Islet of Langerhans (tissue), 1 donor: ENCODE data around the gene ABAT.

ENCODE experiments used
- FAIRE-seq: peaks from one replicate; lab custom pipeline; 2011; peaks lifted over from hg19 to GRCh38; lab: Jason Lieb, UNC

ABAT gene

DNA sequence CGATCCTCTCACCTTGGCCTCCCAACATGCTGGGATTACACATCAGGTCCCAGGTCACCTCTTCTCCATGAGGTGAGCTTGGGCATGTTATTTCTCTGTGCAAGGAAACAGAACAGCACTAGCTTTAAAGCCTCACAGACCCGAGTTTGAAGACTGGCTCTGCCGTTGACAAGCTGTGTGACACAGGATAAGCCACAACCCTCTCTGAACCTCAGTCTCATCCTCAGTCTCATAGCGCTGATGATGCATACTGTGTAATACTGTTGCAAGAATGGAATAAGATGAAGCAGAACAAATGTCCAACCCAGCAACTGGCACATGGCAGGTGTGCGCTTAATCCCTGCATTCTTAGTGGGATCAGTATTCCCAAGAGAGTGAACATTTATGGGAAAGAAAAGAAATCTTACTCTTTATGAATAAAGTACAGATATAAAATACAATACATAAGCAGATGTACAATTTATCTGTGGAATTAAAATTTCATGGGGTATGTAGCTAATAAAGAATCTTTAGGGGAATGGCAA, 43.5 kb downstream of the ABAT start:
- FAIRE-seq, result no peak

DNA sequence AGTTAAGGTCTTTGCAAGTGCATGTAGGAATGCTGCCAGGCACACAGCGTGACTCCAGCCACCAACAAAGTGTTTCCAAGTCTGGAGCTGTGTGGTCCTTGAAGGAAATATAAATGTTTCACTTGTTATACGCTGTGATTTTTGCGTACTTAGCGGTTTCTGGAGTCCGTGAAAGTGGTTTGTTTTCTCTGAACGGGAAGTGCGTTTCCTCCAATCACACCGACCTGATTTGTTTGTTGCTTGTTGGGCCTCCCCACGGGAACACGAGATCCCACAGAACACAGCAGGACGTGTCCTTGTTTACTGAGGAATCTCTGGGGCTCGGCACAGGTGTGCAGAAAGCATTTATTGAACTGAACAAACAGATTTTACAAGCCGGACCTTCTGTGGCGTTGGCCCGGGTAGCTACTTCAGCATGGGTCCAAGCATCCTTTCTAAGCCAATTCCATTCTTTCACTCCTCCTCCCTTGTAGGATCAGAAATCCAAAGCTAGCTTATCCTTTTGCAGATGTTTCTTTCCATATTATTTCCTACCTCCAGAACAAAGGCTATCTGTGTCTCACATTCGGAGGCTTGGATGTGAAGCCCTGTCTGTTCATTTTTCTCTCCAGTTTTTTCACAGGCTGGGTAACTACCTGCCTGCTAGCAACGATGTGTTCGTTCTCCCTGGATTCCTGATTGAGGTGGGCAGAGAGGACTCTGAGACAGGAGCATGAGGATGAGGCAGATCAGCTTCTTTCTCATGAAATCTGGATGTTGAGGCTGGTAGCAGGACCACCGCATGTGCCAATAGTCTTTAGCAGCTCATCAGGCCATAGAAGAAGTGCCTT, 44.6 kb downstream of the ABAT start:
- no peak for FAIRE-seq

DNA sequence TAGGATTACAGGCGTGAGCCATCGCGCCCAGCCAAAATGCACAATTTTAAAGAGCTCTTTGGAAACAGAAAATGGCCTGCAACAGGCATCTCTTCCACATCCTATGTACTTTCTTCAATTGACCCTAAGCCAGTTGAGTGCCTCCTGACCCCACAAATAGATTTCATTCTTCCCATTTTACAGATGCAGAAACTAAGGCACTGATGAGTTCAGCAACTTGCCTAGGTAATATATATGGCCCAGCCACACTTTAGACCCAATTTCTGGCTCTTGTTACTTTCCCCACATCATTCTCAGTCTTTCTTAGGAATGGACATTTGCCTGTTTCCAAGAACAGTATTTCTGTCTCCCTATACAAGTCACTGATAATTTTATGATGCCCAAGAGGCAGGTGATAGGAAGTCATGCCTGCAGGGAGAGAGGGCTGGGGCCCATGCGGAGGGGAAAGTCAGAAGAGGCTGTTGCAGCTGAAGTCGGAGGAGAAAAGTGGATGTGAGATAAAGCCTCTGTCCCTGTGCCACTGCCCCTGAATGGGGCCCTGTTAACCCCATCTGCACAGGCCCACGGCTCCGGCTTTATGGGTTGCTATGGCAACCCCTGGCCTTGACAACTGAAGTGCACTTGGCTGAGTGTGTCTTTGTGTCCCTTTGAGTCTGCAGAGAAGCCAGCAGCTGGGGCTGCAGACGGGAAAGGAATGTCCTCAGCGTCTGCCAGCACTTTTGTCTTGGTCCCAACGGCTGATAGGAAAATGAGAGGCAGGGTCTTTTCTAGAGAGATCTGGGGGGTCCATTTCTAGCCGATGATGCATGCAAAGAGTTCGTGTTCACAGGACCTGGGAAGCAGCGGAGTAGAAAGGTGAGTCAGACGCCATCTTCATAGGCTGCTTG, 45.9 kb downstream of the ABAT start:
- FAIRE-seq, result no peak

DNA sequence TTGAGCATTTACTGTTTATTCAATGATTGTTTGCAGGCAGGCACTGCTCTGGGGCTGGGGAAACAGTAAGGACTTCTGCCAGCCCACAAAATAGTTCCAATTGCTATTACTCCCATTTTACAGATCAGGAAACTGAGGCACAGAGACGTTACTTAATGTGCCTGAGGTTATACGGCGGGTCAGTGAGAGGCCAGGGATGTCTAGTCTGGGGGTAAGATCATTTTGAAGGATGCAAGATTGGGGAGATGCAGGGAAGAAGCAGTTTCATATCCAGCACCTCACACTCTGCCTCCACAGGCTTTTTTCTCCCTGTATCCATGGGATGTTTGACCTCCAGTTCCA, 46.5 kb downstream of the ABAT start:
- no peak for FAIRE-seq

DNA sequence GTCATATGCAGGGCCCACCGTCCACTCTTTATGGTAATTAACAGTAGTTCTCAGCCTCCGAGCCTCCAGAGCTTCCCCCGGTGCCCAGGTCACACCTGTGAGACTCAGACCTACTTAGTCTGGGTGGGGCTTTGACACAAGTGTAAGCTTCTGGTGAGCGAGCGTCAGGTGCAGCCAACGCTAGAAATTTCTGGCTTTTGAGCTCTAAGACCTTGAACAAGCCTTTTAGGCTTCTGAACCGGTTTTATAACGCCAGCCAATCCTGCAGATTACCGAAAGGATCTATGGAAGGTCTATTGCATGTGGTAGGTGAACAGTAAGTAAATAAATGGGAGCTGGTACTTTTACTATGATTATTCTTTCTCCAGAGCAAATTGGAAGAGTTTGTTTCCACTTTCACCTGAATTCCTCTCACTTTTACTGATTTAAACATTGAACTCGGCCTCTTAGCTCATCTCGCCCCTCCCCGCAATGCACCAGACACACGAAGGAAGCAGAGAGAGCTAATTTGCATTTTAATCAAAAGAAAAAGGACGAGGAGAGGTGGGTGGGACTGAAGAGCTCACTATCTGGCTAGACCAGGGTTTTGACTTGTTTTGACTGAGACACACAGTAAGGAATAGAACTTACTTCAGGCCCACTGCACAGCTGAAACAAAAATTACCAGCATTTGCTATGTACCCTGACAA, 47.1 kb downstream of the ABAT start:
- FAIRE-seq, result no peak

DNA sequence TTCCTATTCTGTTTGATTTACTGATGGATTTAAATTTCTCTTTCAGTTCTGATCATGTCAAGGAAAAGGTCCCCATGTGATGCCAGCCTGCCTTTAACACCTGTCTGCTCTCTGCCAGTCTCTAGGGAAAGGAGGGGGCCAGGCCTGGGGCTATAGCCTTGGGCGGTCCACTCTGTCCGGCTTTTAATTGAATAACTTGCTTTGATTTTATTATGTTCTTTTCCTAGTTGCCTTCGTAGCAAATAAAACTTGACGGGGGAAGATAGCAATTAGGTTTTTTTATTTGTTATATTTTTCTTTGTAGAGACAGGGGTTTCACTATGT, 47.6 kb downstream of the ABAT start:
- FAIRE-seq, result no peak

DNA sequence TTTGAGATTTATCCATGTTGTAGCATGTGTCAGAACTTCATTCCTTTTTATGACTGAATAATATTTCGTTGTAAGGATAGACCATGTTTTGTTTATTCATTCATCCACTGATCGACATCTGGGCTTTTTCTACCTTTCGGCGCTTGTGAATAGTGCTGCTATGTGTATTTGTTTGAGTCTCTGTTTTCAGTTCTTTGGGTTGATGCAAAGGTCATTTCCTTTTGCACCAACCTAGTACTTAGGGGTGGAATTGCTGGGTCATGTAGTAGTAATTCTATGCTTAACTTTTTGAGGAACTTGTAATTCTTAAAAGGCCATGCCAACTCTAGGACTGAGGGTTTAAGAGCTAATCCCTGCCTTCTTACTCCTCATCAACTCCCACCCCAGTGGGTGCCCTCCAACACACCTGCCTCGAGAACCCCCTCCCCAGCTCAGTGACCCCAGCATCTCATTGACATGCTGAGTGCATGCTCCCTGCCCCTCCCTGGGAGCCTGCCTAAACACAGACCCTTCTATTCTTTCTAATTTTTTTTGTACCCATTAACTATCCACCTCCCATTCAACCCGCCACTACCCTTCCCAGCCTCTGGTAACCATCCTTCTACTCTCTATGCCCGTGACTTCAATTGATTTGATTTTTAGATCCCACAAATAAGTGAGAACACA, 51.2 kb downstream of the ABAT start:
- no peak for FAIRE-seq

DNA sequence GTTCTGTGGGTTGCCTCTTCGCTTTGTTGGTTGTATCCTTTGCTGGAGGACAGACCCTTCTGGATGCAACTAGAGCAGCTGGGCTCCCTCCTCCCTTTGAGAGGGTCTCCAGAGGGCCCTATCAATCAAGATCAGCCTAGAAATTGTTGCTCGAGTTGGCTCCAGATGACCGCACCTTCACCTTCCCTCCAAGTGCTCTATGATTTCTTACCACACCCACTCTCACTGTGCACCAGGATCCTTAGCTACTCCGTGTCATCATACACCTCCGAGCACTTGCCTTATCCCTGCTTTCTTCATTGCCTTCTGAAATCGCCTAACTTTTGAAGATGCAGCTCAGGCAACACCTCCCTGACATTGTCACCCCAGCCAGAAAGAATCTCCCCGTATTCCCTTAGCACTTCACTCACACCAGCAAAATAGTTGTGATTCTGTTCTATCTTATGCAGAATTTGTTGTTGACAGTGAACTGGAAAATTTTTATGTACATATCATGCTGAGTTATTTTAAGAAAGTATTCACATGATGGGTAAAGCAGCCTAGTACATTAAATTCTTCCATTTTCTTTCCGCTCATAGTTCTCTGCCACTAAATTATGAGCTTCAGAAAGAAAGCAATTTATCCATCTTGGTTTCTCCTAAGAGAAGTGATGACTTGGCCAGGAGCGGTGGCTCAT, 52.9 kb downstream of the ABAT start:
- FAIRE-seq, result no peak

DNA sequence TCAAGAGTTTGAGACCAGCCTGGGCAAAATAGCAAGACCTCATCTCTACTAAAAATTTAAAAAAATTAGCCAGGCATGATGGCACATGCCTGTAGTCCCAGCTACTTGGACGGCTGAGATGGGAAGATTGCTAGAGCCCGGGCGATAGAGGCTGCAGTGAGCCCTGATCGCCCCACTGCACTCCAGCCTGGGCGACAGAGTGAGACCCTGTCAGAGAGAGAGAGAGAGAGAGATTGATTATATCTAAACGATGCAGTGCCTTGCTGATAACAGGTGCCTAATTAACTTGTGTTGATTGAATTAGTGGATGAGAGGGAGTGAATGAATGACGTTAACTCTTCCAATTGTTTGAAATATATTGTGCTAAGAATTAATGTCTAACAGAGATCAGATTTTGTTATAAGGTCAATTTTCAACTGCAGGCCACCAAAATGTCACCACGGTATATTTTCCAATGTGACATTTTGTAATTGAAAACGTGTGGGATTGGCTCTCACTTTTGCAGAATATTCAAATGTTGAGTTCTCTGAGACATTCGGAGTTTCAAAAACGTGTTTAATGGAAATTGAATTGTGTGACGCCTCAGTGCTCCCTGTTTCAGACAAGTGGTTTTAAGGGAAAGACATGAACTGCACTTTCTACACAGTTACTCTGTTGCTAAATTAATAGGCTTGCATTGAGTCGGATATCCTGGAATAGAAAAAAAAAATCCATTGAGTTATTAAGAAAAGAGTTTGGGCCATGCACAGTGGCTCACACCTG, 53.6 kb downstream of the ABAT start:
- no peak for FAIRE-seq

DNA sequence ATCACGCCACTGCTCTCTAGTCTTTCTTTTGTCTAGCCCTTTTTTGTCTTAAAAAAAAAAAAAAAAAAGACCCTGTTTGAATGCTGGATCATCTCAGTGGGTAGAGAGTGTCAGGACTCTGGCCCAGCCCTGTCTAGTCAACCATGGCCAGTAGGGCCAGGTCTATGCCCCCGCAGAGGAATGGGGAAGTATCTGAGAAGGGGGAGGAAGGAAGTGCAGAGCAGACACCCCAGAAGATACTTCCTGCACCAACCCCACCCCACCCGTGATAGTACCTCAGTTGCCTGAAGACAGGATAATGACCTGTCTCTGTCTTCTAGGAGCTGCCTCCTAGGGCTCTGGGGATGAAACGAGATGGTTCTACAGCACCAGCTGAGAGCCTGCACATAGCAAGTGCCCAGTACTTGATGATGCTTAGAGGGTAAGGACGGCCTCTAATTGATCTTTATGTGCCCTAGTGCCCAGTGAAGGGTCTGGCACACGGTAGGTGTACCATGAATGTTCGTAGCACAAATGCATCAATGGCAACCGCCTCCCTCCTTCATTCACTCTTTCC, 55.4 kb downstream of the ABAT start:
- no peak for FAIRE-seq

DNA sequence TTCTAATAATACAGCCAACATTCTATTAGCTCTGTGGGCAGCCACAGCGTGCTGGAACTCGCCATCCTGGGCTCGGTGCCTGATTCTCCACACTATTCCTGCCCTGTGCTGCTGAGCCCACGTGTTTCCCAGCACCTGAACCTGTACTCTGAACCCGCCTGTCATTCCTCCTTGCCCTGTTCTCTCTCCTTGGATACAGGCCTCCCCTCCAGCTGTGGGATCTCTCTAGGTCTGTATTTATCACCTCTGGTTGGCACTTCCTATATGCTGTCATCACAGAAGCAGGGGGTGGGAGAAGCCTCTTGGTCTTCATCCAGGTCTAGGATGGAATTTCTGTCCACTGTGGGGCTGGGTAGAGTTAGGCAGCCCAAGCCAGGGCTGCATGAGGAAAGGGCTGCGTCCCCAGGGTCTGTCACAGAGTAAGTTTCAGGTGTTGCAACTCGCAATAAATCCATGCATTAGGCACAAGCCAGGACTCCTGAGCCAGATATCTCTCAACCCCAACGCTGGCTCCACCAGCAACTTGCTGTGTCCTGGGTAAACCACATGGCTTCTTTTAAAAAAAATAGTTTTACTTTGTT, 56.0 kb downstream of the ABAT start:
- no peak for FAIRE-seq

DNA sequence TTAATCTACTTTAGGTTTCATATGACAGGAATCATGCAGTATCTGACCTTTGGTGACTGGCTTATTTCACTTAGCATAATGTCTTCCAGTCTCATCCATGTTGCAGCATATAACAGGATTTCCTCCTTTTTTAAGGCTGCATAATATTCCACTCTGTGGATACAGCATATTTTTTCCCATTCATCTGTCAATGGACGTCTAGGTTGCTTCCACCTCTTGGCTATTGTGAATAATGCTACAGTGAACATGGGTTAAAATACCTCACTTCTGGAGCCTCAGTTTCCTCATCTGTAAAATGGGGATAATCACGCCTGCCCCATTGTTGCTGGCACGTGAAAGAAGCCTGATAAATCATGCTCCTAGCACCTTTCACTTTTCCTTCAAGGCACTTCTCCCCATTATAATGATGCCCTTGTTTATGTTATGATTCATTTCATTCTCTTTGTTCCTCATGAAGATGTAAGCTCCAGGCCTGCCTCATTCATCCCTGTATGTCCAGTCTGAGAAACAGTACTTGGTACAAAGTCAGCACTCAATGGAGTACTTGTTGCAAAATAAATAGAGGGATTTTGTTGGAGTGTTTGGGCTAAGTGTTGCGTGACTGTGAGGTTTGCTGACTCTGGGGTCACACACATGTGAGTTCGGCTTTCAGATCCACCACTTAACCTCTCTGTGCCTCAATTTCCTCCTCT, 59.6 kb downstream of the ABAT start:
- no peak for FAIRE-seq

DNA sequence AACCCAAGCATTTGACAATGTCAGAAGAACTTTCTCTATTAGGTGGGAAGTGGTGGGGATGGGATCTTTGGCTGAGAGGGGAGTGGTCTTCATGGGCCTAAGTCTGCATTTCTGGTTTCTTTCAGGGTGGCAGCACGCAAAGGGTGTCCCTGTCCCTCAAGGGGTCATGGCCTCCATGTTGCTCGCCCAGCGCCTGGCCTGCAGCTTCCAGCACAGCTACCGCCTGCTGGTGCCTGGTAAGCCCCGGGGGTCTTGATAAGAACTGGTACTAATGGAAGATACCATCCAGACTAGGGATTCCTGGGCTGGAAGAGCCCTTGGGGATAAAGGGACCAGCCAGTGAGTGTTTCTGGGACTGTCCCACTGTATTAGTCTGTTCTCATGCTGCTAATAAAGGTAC, 61.2 kb downstream of the ABAT start:
- FAIRE-seq, result no peak

DNA sequence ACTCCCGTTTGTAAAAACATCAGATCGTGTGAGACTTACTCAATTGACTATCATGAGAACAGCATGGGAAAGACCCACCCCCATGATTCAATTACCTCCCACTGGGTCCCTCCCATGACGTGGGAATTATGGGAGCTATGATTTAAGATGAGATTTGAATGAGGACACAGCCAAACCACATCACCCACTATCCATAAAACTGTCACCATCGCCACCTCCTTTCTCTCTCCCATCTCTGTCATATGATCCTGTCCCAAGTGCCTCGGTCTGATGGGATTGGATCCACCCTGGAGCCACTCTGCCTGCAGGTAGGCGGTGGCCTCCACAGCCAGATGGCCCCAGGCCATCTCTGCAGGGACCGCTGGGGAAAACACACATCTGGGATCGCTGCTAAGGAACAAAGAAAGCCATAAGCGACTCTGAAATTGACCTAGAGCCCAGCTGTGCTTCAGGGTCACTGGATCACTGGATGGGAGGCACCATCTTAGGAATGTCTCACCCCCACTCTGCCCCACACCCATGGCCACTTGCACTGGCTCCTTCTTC, 61.8 kb downstream of the ABAT start:
- FAIRE-seq, result no peak

DNA sequence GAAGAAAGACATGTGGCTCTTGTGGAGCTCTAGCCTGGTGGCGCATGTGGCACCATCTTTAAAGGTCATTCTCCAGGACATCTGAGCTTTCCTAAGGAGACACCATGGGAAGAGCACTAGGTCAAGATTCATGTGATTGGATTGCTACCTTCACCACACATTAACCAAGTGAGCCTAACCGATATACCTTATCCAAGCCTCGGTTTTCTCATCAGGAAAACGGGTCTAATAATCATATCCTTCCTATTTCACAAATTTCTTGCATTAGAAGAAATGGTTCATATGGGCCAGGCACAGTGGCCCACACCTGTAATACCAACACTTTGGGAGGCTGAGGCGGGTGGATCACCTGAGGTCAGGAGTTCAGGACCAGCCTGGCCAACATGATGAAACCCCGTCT, 64.7 kb downstream of the ABAT start:
- FAIRE-seq, result no peak

DNA sequence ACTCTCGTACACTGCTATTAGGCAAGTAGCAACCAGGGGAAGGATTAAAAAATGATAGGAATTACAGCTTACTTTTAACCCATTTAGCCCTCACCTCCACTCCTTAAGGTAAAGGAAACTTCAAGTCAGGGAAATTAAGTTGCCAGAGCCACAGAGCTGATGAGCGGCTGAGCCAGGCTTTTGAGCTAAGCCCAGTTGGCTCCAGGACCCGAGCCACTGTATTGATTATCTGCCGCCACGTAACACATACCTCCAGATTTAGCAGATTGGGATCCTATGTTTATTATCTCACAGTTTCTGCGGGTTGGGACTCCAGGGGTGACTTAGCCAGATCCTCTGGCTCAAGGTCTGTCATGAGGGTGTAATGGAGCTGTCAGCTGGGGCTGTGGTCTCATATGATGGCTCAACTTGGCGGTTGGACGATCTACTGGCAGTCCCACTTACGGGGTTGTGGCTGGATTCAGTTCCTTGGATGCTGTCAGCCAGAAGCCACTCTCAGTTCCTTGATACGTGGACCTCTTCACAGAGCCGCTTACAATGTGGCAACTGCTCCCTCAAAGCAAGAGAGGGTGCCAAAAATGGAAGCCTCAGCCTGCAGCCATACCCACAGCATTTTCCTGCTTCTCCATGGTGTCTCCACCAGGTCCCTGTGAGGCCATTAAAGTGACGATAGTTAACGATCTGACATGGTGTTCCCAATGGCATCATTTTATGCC, 65.7 kb downstream of the ABAT start:
- no peak for FAIRE-seq

DNA sequence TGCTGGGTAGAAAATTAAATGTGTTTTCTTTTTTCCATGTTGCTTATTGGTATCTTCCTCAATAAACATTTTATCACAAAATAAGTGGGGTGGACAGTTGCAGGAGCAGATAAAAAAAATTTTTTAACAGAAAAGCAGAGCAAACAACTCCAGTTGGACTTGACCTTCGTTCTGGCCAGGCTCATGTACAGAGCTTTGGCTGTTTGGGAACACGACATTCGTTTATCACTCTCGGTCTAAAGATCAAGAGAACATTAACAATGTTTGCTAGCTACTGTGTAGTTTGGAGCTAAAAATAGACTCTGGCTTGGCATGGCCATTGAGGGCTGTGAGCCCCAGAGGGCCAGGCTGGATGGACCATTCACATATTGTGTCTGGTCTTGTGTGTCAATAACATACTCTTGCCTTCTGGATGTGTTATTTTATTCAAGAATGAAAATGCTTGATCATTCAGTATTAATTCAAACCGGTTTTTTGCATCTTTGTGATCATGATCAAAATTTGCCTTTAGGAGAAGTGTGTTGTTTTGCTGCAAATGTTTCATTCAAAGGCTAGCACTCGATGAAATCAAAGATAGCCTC, 66.4 kb downstream of the ABAT start:
- FAIRE-seq, result peak; percentile 98

DNA sequence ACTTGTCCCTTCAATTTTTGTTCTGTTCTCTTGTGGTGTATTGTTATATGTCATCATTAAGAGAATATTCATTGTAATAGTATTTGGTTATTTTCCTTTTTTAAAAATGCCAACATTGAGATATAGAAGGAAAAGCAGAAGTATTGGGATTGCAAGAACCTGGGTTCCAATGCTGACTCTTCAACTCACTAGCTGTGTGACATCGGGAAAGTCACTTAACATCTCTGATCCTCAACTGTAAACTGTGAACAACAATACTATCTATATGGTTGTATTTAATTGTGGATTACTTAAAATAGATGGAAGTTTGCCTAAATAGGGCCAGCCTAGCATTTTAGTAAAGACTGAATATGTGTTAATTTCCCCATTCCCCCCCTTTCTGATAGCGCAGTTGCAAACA, 67.2 kb downstream of the ABAT start:
- no peak for FAIRE-seq
